Measurements from ENCODE around the gene CCNA2.

The CCNA2 gene

GRCh38 chr4:121769341-121769740, 54.3 kb downstream of the CCNA2 start:
- Histone ChIP-seq H3K27ac (ENCODE audit: low read depth, low read length, poor library complexity, severe bottlenecking) (no peak overlapping the region), H2AFZ (ENCODE audit: low read length) (no peak overlapping the region), H3K36me3 (ENCODE audit: insufficient read depth, low read length) (no peaks in the 10 kb centered on the region), H3K9me3 (ENCODE audit: low read length) (no peaks in the 10 kb centered on the region), H3K79me2 (ENCODE audit: insufficient read depth, low read length) (no peaks in the 10 kb centered on the region), H3K9ac (ENCODE audit: low read length) (no peak overlapping the region), H4K20me1 (ENCODE audit: insufficient read depth, low read length) (no peaks in the 10 kb centered on the region), H3K4me2 (ENCODE audit: low read length) (no peak overlapping the region), H3F3A (ENCODE audit: insufficient read depth, low read length) (no peaks in the 10 kb centered on the region), H3K4me1 (ENCODE audit: insufficient read depth, low read length, severe bottlenecking) (no peaks in the 10 kb centered on the region), H3K4me3 (ENCODE audit: low read depth, low read length, poor library complexity, severe bottlenecking) (no peak overlapping the region), H3K27me3 (ENCODE audit: insufficient read depth, low read length) (no peaks in the 10 kb centered on the region), H3K9me2 (ENCODE audit: low read depth, low read length) (no peaks in the 10 kb centered on the region)
- TF ChIP-seq, protein P1, sequence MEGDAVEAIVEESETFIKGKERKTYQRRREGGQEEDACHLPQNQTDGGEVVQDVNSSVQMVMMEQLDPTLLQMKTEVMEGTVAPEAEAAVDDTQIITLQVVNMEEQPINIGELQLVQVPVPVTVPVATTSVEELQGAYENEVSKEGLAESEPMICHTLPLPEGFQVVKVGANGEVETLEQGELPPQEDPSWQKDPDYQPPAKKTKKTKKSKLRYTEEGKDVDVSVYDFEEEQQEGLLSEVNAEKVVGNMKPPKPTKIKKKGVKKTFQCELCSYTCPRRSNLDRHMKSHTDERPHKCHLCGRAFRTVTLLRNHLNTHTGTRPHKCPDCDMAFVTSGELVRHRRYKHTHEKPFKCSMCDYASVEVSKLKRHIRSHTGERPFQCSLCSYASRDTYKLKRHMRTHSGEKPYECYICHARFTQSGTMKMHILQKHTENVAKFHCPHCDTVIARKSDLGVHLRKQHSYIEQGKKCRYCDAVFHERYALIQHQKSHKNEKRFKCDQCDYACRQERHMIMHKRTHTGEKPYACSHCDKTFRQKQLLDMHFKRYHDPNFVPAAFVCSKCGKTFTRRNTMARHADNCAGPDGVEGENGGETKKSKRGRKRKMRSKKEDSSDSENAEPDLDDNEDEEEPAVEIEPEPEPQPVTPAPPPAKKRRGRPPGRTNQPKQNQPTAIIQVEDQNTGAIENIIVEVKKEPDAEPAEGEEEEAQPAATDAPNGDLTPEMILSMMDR (IDR thresholded peaks at IDR 0.05; ENCODE audit: low read length), result no peak
- no peak for TF ChIP-seq EZH2 (IDR thresholded peaks at IDR 0.05; ENCODE audit: borderline replicate concordance, low read length)

DNA sequence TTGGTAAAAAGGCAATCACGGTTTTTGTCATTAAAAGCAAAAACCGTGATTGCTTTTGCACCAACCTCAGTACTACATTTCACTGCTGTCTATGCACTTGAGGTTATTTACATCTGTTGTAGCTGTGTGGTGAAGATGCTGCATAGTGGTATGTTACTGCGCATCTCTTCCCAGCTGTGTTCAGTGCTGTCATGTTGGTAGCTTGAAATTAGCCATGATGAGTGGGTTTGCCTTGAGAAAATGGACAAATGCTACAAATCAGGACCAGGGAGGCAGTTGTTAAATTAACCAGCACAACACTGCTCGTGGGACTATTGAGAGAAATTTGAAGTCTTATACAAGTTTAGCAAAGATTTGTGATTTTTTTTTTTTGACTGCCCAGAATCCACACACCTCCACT, 56.5 kb downstream of the CCNA2 start:
- Histone ChIP-seq H3K27me3 (ENCODE audit: insufficient read depth, low read length) (no peaks in the 10 kb centered on the region), H3K4me1 (ENCODE audit: insufficient read depth, low read length, severe bottlenecking) (no peaks in the 10 kb centered on the region), H3F3A (ENCODE audit: insufficient read depth, low read length) (no peaks in the 10 kb centered on the region), H3K4me2 (ENCODE audit: low read length) (no peak overlapping the region), H3K9ac (ENCODE audit: low read length) (no peak overlapping the region), H3K9me3 (ENCODE audit: low read length) (no peaks in the 10 kb centered on the region), H3K27ac (ENCODE audit: low read depth, low read length, poor library complexity, severe bottlenecking) (no peak overlapping the region), H3K9me2 (ENCODE audit: low read depth, low read length) (no peaks in the 10 kb centered on the region), H3K4me3 (ENCODE audit: low read depth, low read length, poor library complexity, severe bottlenecking) (no peak overlapping the region), H2AFZ (ENCODE audit: low read length) (no peak overlapping the region), H3K79me2 (ENCODE audit: insufficient read depth, low read length) (no peaks in the 10 kb centered on the region), H3K36me3 (ENCODE audit: insufficient read depth, low read length) (no peaks in the 10 kb centered on the region), H4K20me1 (ENCODE audit: insufficient read depth, low read length) (no peaks in the 10 kb centered on the region)
- TF ChIP-seq EZH2 (IDR thresholded peaks at IDR 0.05; ENCODE audit: borderline replicate concordance, low read length), result no peak
- TF ChIP-seq, protein P1 (IDR thresholded peaks at IDR 0.05; ENCODE audit: low read length), result no peak
